ENCODE measurements around the gene LACC1.

DNA sequence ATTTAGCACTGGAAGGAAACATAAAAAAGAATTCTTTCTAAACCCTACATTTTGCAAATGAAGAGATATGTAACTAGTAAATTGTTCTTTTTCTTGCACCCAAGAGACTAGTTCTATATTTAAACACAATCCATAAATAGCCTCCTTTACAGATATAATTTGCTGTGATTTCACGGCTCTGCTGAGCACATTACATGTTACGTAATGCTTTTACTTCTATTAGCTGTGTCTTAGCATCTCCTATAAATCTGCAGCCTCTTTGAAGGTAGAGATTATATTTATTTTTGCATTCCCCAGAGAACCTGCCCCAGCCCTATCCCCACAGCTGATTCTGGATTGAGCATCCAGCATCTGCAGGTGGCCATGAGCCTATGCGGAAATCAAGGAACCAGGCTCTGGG, 32.2 kb downstream of the LACC1 start:
- TF ChIP-seq ARNTL (CRISPR knock-in tag; IDR thresholded peaks at IDR 0.05; ENCODE audit: borderline replicate concordance, low read depth), result no peak
- no peak for TF ChIP-seq RARB (CRISPR knock-in tag; IDR thresholded peaks at IDR 0.05)
- TF ChIP-seq, protein P1, sequence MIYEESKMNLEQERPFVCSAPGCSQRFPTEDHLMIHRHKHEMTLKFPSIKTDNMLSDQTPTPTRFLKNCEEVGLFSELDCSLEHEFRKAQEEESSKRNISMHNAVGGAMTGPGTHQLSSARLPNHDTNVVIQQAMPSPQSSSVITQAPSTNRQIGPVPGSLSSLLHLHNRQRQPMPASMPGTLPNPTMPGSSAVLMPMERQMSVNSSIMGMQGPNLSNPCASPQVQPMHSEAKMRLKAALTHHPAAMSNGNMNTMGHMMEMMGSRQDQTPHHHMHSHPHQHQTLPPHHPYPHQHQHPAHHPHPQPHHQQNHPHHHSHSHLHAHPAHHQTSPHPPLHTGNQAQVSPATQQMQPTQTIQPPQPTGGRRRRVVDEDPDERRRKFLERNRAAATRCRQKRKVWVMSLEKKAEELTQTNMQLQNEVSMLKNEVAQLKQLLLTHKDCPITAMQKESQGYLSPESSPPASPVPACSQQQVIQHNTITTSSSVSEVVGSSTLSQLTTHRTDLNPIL (CRISPR knock-in tag; IDR thresholded peaks at IDR 0.05; ENCODE audit: low read depth), result no peak
- no peak for TF ChIP-seq ZFP3 (CRISPR knock-in tag; IDR thresholded peaks at IDR 0.05)
- TF ChIP-seq, protein P2, sequence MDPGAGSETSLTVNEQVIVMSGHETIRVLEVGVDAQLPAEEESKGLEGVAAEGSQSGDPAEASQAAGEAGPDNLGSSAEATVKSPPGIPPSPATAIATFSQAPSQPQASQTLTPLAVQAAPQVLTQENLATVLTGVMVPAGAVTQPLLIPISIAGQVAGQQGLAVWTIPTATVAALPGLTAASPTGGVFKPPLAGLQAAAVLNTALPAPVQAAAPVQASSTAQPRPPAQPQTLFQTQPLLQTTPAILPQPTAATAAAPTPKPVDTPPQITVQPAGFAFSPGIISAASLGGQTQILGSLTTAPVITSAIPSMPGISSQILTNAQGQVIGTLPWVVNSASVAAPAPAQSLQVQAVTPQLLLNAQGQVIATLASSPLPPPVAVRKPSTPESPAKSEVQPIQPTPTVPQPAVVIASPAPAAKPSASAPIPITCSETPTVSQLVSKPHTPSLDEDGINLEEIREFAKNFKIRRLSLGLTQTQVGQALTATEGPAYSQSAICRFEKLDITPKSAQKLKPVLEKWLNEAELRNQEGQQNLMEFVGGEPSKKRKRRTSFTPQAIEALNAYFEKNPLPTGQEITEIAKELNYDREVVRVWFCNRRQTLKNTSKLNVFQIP (CRISPR knock-in tag; IDR thresholded peaks at IDR 0.05; ENCODE audit: borderline replicate concordance, low read depth), result no peak
- TF ChIP-seq ZNF70 (CRISPR knock-in tag; IDR thresholded peaks at IDR 0.05), result no peak
